ENCODE results near the gene EREG. TPM values are rescaled to one million over a fixed set of nuclear protein-coding genes. Genes with fewer than 3 reads are reported as not detected.

Gene EREG
- total and polyA plus RNA-seq, 9 donors = 0.04 to 3.9 (median 0.15) TPM; not detected in 2

GRCh38 chr4:74330295-74330750 lies 34.6 kb upstream of the EREG start:
- no peak for DNase-seq
- no peaks in the 10 kb centered on the region for H3K9me3 ChIP-seq
- intact Hi-C loops (cut with DNase I) = no loop called here
- no peaks in the 10 kb centered on the region for H3K27me3 ChIP-seq
- H3K4me3 ChIP-seq = no peak overlapping the region
- H3K36me3 ChIP-seq = no peaks in the 10 kb centered on the region
- no peak overlapping the region for H3K27ac ChIP-seq
- WGBS, 3 donors = 22 to 34% (median 26%) methylated on average over 9 of the region's 9 CpGs
- TF ChIP-seq POLR2A (IDR thresholded peaks at IDR 0.05) = no peak
- no peak for TF ChIP-seq CTCF (IDR thresholded peaks at IDR 0.05)
- TF ChIP-seq EP300 (IDR thresholded peaks at IDR 0.05) = no peak
- H3K4me1 ChIP-seq (ENCODE audit: insufficient read depth) = no peaks in the 10 kb centered on the region

- DNase-seq = no peak
- 82 to 90% (median 82%) methylated on average over 2 of the region's 2 CpGs for WGBS, 3 donors
- Histone ChIP-seq H3K36me3 (no peaks in the 10 kb centered on the region), H3K4me3 (no peak overlapping the region), H3K27ac (no peak overlapping the region), H3K4me1 (ENCODE audit: insufficient read depth) (no peaks in the 10 kb centered on the region), H3K27me3 (no peaks in the 10 kb centered on the region), H3K9me3 (no peaks in the 10 kb centered on the region)
- intact Hi-C loops (cut with DNase I) = no loop called here
- TF ChIP-seq EP300 (IDR thresholded peaks at IDR 0.05) (no peak), POLR2A (IDR thresholded peaks at IDR 0.05) (no peak), CTCF (IDR thresholded peaks at IDR 0.05) (no peak)
Observed at GRCh38 chr4:74331252-74331651, 33.7 kb upstream of the EREG start.

- intact Hi-C loops (cut with DNase I) = no loop called here
- no peak overlapping the region for H3K27ac ChIP-seq
- TF ChIP-seq EP300 (IDR thresholded peaks at IDR 0.05) (no peak), POLR2A (IDR thresholded peaks at IDR 0.05) (no peak), CTCF (IDR thresholded peaks at IDR 0.05) (no peak)
- H3K36me3 ChIP-seq = no peaks in the 10 kb centered on the region
- H3K4me1 ChIP-seq (ENCODE audit: insufficient read depth) = no peaks in the 10 kb centered on the region
- no peaks in the 10 kb centered on the region for H3K9me3 ChIP-seq
- H3K27me3 ChIP-seq = no peaks in the 10 kb centered on the region
- no peak for DNase-seq
- no peak overlapping the region for H3K4me3 ChIP-seq
Observed at GRCh38 chr4:74331944-74332343, 33.0 kb upstream of the EREG start.

- DNase-seq = no peak
- TF ChIP-seq POLR2A (IDR thresholded peaks at IDR 0.05) (no peak), CTCF (IDR thresholded peaks at IDR 0.05) (no peak), EP300 (IDR thresholded peaks at IDR 0.05) (no peak)
- no peak overlapping the region for H3K4me3 ChIP-seq
- H3K36me3 ChIP-seq = no peaks in the 10 kb centered on the region
- H3K9me3 ChIP-seq = no peaks in the 10 kb centered on the region
- intact Hi-C loops (cut with DNase I) = no loop called here
- H3K27ac ChIP-seq = no peak overlapping the region
- H3K4me1 ChIP-seq (ENCODE audit: insufficient read depth) = no peaks in the 10 kb centered on the region
- WGBS, 3 donors = 91 to 94% (median 93%) methylated on average over 7 of the region's 7 CpGs
- no peaks in the 10 kb centered on the region for H3K27me3 ChIP-seq
Observed at GRCh38 chr4:74334636-74335035, 30.3 kb upstream of the EREG start.
